HEK293 (cell line): ENCODE results near the gene TAS1R2.

Experiments used
- GLIS2 ChIP-seq: fragments of 450-650 bp; formaldehyde crosslinking; IDR thresholded peaks from 2 replicates; pipeline ENCODE4 v1.5.1; 2016; ENCODE audit warnings: missing biosample characterization, missing genetic modification characterization
- KLF1 ChIP-seq: fragments of 450-650 bp; formaldehyde crosslinking; IDR thresholded peaks from 2 replicates; pipeline ENCODE4 v1.5.1; 2016; ENCODE audit warnings: missing biosample characterization, missing genetic modification characterization
- KLF16 ChIP-seq: fragments of 450-650 bp; formaldehyde crosslinking; IDR thresholded peaks from 2 replicates; pipeline ENCODE4 v1.5.1; 2017; ENCODE audit warnings: missing biosample characterization, missing genetic modification characterization
- PATZ1 ChIP-seq: fragments of 450-650 bp; formaldehyde crosslinking; IDR thresholded peaks from 2 replicates; pipeline ENCODE4 v1.5.1; 2016; ENCODE audit warnings: missing biosample characterization, missing genetic modification characterization
- PRDM1 ChIP-seq: fragments of 450-650 bp; formaldehyde crosslinking; IDR thresholded peaks from 2 replicates; pipeline ENCODE4; 2016; ENCODE audit warnings: missing biosample characterization, missing genetic modification characterization
- PRDM10 ChIP-seq: fragments of 450-650 bp; formaldehyde crosslinking; IDR thresholded peaks from 2 replicates; pipeline ENCODE4 v1.5.1; 2016; ENCODE audit warnings: missing biosample characterization, missing genetic modification characterization
- SETDB1 ChIP-seq: IDR thresholded peaks from one replicate; pipeline ENCODE4 v1.6.1; 2017; ENCODE audit warnings: mild to moderate bottlenecking, low read length, moderate library complexity, mixed read lengths; ENCODE audit not compliant: insufficient read length
- SP3 ChIP-seq: fragments of 450-650 bp; formaldehyde crosslinking; IDR thresholded peaks from 2 replicates; pipeline ENCODE4 v1.5.1; 2016; ENCODE audit warnings: missing biosample characterization, missing genetic modification characterization
- TCF7L2 ChIP-seq: IDR thresholded peaks from 2 replicates; pipeline ENCODE4 v1.6.1; 2011; ENCODE audit warnings: low read depth, mild to moderate bottlenecking, inconsistent platforms, low read length, moderate library complexity, borderline replicate concordance
- TRIM28 ChIP-seq: IDR thresholded peaks from 2 replicates; pipeline ENCODE4 v1.6.1; 2011; ENCODE audit warnings: low read length, control low read depth, borderline replicate concordance
- ZBTB44 ChIP-seq: fragments of 450-650 bp; IDR thresholded peaks from 2 replicates; pipeline ENCODE4 v1.5.1; 2018; ENCODE audit warnings: missing biosample characterization, mild to moderate bottlenecking, missing genetic modification characterization
- ZFP69B ChIP-seq: fragments of 450-650 bp; formaldehyde crosslinking; IDR thresholded peaks from 2 replicates; pipeline ENCODE4 v1.5.1; 2016; ENCODE audit warnings: missing biosample characterization, missing genetic modification characterization
- ZNF148 ChIP-seq: fragments of 450-650 bp; formaldehyde crosslinking; IDR thresholded peaks from 2 replicates; pipeline ENCODE4 v1.5.0; 2017; ENCODE audit warnings: missing biosample characterization, missing genetic modification characterization, borderline replicate concordance
- ZNF16 ChIP-seq: fragments of 450-650 bp; formaldehyde crosslinking; IDR thresholded peaks from 2 replicates; pipeline ENCODE4 v1.5.1; 2016; ENCODE audit warnings: low read depth, missing biosample characterization, missing genetic modification characterization
- ZNF2 ChIP-seq: fragments of 450-650 bp; formaldehyde crosslinking; IDR thresholded peaks from 2 replicates; pipeline ENCODE4 v1.5.1; 2016; ENCODE audit warnings: missing biosample characterization, missing genetic modification characterization
- ZNF292 ChIP-seq: fragments of 450-650 bp; formaldehyde crosslinking; IDR thresholded peaks from 2 replicates; pipeline ENCODE4 v1.5.1; 2016; ENCODE audit warnings: low read depth, missing biosample characterization, missing genetic modification characterization, borderline replicate concordance
- ZNF341 ChIP-seq: fragments of 450-650 bp; formaldehyde crosslinking; IDR thresholded peaks from 2 replicates; pipeline ENCODE4; 2016; ENCODE audit warnings: low read depth, missing biosample characterization, missing genetic modification characterization
- ZNF530 ChIP-seq: fragments of 450-650 bp; formaldehyde crosslinking; IDR thresholded peaks from 2 replicates; pipeline ENCODE4 v1.5.1; 2016; ENCODE audit warnings: low read depth, missing biosample characterization, missing genetic modification characterization
- ZNF549 ChIP-seq: fragments of 450-650 bp; IDR thresholded peaks from 2 replicates; pipeline ENCODE4 v1.5.1; 2018; ENCODE audit warnings: missing biosample characterization, missing genetic modification characterization, mild to moderate bottlenecking, inconsistent platforms, moderate library complexity
- ZNF561 ChIP-seq: fragments of 450-650 bp; IDR thresholded peaks from 2 replicates; pipeline ENCODE4 v1.5.1; 2018; ENCODE audit warnings: missing biosample characterization, missing genetic modification characterization, borderline replicate concordance
- ZNF580 ChIP-seq: fragments of 450-650 bp; formaldehyde crosslinking; IDR thresholded peaks from 2 replicates; pipeline ENCODE4 v1.5.1; 2016; ENCODE audit warnings: missing biosample characterization, missing genetic modification characterization
- ZNF626 ChIP-seq: fragments of 450-650 bp; sonication (Bioruptor Pico); formaldehyde crosslinking; IDR thresholded peaks from 2 replicates; pipeline ENCODE4 v1.5.1; 2018; ENCODE audit warnings: missing biosample characterization, missing genetic modification characterization, inconsistent platforms
- ZNF629 ChIP-seq: fragments of 450-650 bp; formaldehyde crosslinking; IDR thresholded peaks from 2 replicates; pipeline ENCODE4 v1.5.1; 2017; ENCODE audit warnings: missing biosample characterization, missing genetic modification characterization
- ZNF660 ChIP-seq: fragments of 450-650 bp; IDR thresholded peaks from 2 replicates; pipeline ENCODE4 v1.5.1; 2018; ENCODE audit warnings: missing biosample characterization, mild to moderate bottlenecking, missing genetic modification characterization
- ZNF677 ChIP-seq: fragments of 450-650 bp; IDR thresholded peaks from 2 replicates; pipeline ENCODE4 v1.5.0; 2018; ENCODE audit warnings: missing biosample characterization, mild to moderate bottlenecking, missing genetic modification characterization, moderate library complexity
- ZNF747 ChIP-seq: fragments of 450-650 bp; formaldehyde crosslinking; IDR thresholded peaks from 2 replicates; pipeline ENCODE4 v1.5.1; 2016; ENCODE audit warnings: missing biosample characterization, missing genetic modification characterization
- ZSCAN5A ChIP-seq: fragments of 450-650 bp; formaldehyde crosslinking; IDR thresholded peaks from 2 replicates; pipeline ENCODE4 v1.5.1; 2016; ENCODE audit warnings: missing biosample characterization, missing genetic modification characterization

Gene TAS1R2

GRCh38 chr1:18902523-18903290, 43.2 kb upstream of the TAS1R2 start, which contains the start of gene ALDH4A1 (continued):
- TF ChIP-seq ZSCAN5A (tag by site-specific recombination) (no peak), TRIM28 (no peak), ZNF16 (tag by site-specific recombination) (no peak), ZNF549 (tag by site-specific recombination) (no peak), ZNF341 (tag by site-specific recombination) (peak; percentile 93), ZNF148 (tag by site-specific recombination) (no peak), ZBTB44 (tag by site-specific recombination) (peak; percentile 50; the same call in 1 of the 2 replicates), ZNF530 (tag by site-specific recombination) (no peak), GLIS2 (tag by site-specific recombination) (peak; percentile 58), KLF1 (tag by site-specific recombination) (no peak), ZNF2 (tag by site-specific recombination) (0 out of 2 replicates have a peak, but pooled peaks have one; percentile 38), ZNF292 (tag by site-specific recombination) (no peak), ZNF629 (no peak; the same call in 1 of the 2 replicates), ZNF580 (no peak; the same call in 1 of the 2 replicates), KLF16 (tag by site-specific recombination) (0 out of 2 replicates have a peak, but pooled peaks have one; percentile 23), ZNF626 (tag by site-specific recombination) (no peak), ZNF561 (tag by site-specific recombination) (peak; percentile 4; the same call in 1 of the 2 replicates), TCF7L2 (0 out of 2 replicates have a peak, but pooled peaks have one; percentile 37), PRDM1 (tag by site-specific recombination) (no peak), ZNF660 (peak; percentile 53; the same call in 1 of the 2 replicates), ZNF677 (tag by site-specific recombination) (no peak), ZNF747 (tag by site-specific recombination) (no peak), PRDM10 (tag by site-specific recombination) (peak; percentile 100), SETDB1 (peak; percentile 21), PATZ1 (tag by site-specific recombination) (0 out of 2 replicates have a peak, but pooled peaks have one; percentile 62), ZFP69B (tag by site-specific recombination) (no peak), SP3 (tag by site-specific recombination) (peak; percentile 81)
